ENCODE results near the gene CDK15. TPM values are rescaled to one million over a fixed set of nuclear protein-coding genes. Genes with fewer than 3 reads are reported as not detected.
A peak's percentile ranks its signal among the peaks of the same experiment; 100 is the strongest.

CDK15 gene
- total and polyA plus RNA-seq, 9 of the 15 experiments (the other 6 are each of a cell fraction or from before 2014, with no cell fraction given) = not detected

DNA sequence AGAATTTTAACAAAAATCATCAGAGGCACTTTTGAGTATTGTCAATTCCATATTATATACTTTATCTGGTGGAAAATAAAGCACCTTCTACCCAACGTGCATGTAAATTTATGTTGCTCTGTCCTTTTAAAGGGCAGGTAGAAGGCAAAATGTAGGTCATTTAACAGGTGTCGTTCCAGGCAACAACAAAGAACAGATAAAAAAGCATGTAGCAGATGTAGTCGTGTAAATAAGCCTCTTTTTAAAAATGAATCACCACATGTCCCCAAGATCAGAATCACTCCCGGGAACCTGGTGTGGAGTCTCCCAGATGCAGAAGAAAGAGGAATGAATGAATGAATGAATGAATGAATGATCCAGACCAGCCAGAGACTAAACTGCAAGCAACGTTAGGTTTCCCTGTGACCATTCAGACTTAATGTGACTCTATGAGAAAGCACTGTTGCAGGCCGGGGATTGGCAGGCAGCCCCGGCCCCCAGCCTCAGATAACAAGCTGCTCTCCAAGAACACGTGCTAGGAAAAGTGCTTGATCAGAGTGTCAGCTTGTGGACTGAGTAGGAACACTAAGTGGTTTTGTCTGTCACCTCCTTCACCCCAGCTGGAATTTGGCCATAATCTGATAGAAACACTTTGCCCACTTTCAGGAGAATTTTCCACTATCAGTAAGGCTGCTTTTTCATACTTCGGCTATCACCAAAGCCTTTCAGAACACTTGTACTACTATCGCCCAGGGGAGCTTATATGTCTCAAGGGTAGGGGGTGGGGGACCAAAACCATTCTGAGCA lies 100.6 kb downstream of the CDK15 start (continued):
- TF ChIP-seq CEBPG (CRISPR knock-in tag; IDR thresholded peaks at IDR 0.05) = no peak
- TF ChIP-seq CEBPG (tag; conservative IDR thresholded peaks at IDR 0.05 in 1 of 2, IDR thresholded peaks at IDR 0.05 in 1 of 2) = no peak
- no peak for TF ChIP-seq CLOCK (CRISPR knock-in tag; IDR thresholded peaks at IDR 0.05; ENCODE audit: borderline replicate concordance)
- TF ChIP-seq SNIP1 (IDR thresholded peaks at IDR 0.05; ENCODE audit: low read depth) = no peak
- peak; percentile 85 for TF ChIP-seq NFIC (IDR thresholded peaks at IDR 0.05)
- no peak for TF ChIP-seq HNRNPK (IDR thresholded peaks at IDR 0.05; ENCODE audit: low read depth, low read length, poor library complexity, severe bottlenecking)
- no peak for TF ChIP-seq RHOXF2B (CRISPR knock-in tag; conservative IDR thresholded peaks at IDR 0.05)
- TF ChIP-seq ZNF561 (CRISPR knock-in tag; conservative IDR thresholded peaks at IDR 0.05) = no peak
- TF ChIP-seq LCOR (CRISPR knock-in tag; IDR thresholded peaks at IDR 0.05) = no peak
- peak; percentile 67; the same call in 1 of the 2 replicates for TF ChIP-seq CC2D1A (IDR thresholded peaks at IDR 0.05)
- TF ChIP-seq ETV6 (IDR thresholded peaks at IDR 0.05; ENCODE audit: borderline replicate concordance in 1 of 2, low read depth in 2 of 2, low read length in 1 of 2) = no peak
- no peak for TF ChIP-seq ETV6 (CRISPR knock-in tag; IDR thresholded peaks at IDR 0.05; ENCODE audit: borderline replicate concordance)
- peak; percentile 52; the same call in 1 of the 2 replicates for TF ChIP-seq DMBX1 (CRISPR knock-in tag; IDR thresholded peaks at IDR 0.05; ENCODE audit: borderline replicate concordance)
- peak in 1 of 2 experiments; percentile 67; a peak in 2 of 4 replicates for TF ChIP-seq HDAC1 (IDR thresholded peaks at IDR 0.05)
- no peak for TF ChIP-seq HNRNPUL1 (IDR thresholded peaks at IDR 0.05; ENCODE audit: low read length)
- TF ChIP-seq, protein P1, sequence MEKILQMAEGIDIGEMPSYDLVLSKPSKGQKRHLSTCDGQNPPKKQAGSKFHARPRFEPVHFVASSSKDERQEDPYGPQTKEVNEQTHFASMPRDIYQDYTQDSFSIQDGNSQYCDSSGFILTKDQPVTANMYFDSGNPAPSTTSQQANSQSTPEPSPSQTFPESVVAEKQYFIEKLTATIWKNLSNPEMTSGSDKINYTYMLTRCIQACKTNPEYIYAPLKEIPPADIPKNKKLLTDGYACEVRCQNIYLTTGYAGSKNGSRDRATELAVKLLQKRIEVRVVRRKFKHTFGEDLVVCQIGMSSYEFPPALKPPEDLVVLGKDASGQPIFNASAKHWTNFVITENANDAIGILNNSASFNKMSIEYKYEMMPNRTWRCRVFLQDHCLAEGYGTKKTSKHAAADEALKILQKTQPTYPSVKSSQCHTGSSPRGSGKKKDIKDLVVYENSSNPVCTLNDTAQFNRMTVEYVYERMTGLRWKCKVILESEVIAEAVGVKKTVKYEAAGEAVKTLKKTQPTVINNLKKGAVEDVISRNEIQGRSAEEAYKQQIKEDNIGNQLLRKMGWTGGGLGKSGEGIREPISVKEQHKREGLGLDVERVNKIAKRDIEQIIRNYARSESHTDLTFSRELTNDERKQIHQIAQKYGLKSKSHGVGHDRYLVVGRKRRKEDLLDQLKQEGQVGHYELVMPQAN (IDR thresholded peaks at IDR 0.05; ENCODE audit: borderline replicate concordance) = no peak
- TF ChIP-seq MBD1 (CRISPR knock-in tag; IDR thresholded peaks at IDR 0.05) = no peak
- TF ChIP-seq SMARCE1 (IDR thresholded peaks at IDR 0.05) = peak; percentile 74
- no peak for TF ChIP-seq RBFOX2 (IDR thresholded peaks at IDR 0.05; ENCODE audit: low read depth, low read length)
- peak; percentile 96 for TF ChIP-seq CBFA2T3 (IDR thresholded peaks at IDR 0.05)
- no peak for TF ChIP-seq TBP (optimal IDR thresholded peaks at IDR 0.05; ENCODE audit: low read depth, low read length)
- peak; percentile 93 for TF ChIP-seq CBFA2T2 (conservative IDR thresholded peaks at IDR 0.05)

All from K562 (cell line).